H4 (cell line): ENCODE measurements around the gene DTNA. TPM values are rescaled to one million over a fixed set of nuclear protein-coding genes. Genes with fewer than 3 reads are reported as not detected.
A peak's percentile ranks its signal among the peaks of the same experiment; 100 is the strongest.

Experiments used
- DNase-seq: peaks from one replicate; pipeline ENCODE4 v3.0.0-alpha.2; 2015; ENCODE audit warnings: low spot score
- total RNA-seq: library from RNA; depleted of rRNA; stranded (reverse); fragments of >200 nt; shearing (Covaris generic); gene quantifications from 2 replicates; pipeline ENCODE4 v1.2.3, GENCODE V29; 2014

Gene DTNA
- total RNA-seq, 1 experiment from 2014 or later: 17.9 TPM

GRCh38 chr18:34858188-34858587 is 148.1 kb downstream of the DTNA start:
- DNase-seq: no peak

GRCh38 chr18:34859496-34859895 is 149.4 kb downstream of the DTNA start:
- no peak for DNase-seq

GRCh38 chr18:34862561-34862960 is 152.5 kb downstream of the DTNA start:
- no peak for DNase-seq

GRCh38 chr18:34863702-34864101 is 153.6 kb downstream of the DTNA start:
- DNase-seq: no peak

- no peak for DNase-seq
Observed at GRCh38 chr18:34864836-34865497, 154.9 kb downstream of the DTNA start.

- no peak for DNase-seq
Observed at GRCh38 chr18:34866310-34866709, 156.2 kb downstream of the DTNA start.

- DNase-seq: no peak
Observed at GRCh38 chr18:34866739-34867138, 156.6 kb downstream of the DTNA start.

GRCh38 chr18:34867520-34867919 is 157.4 kb downstream of the DTNA start:
- peak; percentile 20 for DNase-seq

- DNase-seq: no peak
Observed at GRCh38 chr18:34870555-34871310, 160.6 kb downstream of the DTNA start.

- DNase-seq: peak; percentile 32
Observed at GRCh38 chr18:34871435-34871834, 161.3 kb downstream of the DTNA start.

GRCh38 chr18:34872066-34872465 is 162.0 kb downstream of the DTNA start:
- no peak for DNase-seq

GRCh38 chr18:34873986-34874580 is 164.0 kb downstream of the DTNA start:
- no peak for DNase-seq

- no peak for DNase-seq
Observed at GRCh38 chr18:34875150-34875549, 165.1 kb downstream of the DTNA start.

GRCh38 chr18:34880403-34880802 is 170.3 kb downstream of the DTNA start:
- DNase-seq: no peak

- peak; percentile 25 for DNase-seq
Observed at GRCh38 chr18:34880882-34881834, 171.1 kb downstream of the DTNA start.

- DNase-seq: no peak
Observed at GRCh38 chr18:34884436-34884835, 174.3 kb downstream of the DTNA start.

- no peak for DNase-seq
Observed at GRCh38 chr18:34886177-34886576, 176.1 kb downstream of the DTNA start.

GRCh38 chr18:34887881-34888580 is 177.9 kb downstream of the DTNA start:
- DNase-seq: no peak

- DNase-seq: no peak
Observed at GRCh38 chr18:34890486-34891085, 180.5 kb downstream of the DTNA start.

GRCh38 chr18:34892379-34892778 is 182.3 kb downstream of the DTNA start:
- DNase-seq: no peak

GRCh38 chr18:34893239-34893638 is 183.1 kb downstream of the DTNA start:
- DNase-seq: no peak
